ENCODE measurements around the gene ADIPOQ. TPM values are rescaled to one million over a fixed set of nuclear protein-coding genes. Genes with fewer than 3 reads are reported as not detected.
"Not testable (repeated sequence)": the region's sequence is repeated elsewhere in the genome, so short reads cannot be mapped to it uniquely, and the experiment has no call there.

Gene ADIPOQ
- polyA plus RNA-seq, 3 donors, result not detected

GRCh38 chr3:186821429-186822387, 20.8 kb upstream of the ADIPOQ start:
- H3K4me3 ChIP-seq (replicated peaks in 1 of 3; ENCODE audit: low read depth in 2 of 3, low read length in 3 of 3), result no peak overlapping the region
- TF ChIP-seq, protein P1, sequence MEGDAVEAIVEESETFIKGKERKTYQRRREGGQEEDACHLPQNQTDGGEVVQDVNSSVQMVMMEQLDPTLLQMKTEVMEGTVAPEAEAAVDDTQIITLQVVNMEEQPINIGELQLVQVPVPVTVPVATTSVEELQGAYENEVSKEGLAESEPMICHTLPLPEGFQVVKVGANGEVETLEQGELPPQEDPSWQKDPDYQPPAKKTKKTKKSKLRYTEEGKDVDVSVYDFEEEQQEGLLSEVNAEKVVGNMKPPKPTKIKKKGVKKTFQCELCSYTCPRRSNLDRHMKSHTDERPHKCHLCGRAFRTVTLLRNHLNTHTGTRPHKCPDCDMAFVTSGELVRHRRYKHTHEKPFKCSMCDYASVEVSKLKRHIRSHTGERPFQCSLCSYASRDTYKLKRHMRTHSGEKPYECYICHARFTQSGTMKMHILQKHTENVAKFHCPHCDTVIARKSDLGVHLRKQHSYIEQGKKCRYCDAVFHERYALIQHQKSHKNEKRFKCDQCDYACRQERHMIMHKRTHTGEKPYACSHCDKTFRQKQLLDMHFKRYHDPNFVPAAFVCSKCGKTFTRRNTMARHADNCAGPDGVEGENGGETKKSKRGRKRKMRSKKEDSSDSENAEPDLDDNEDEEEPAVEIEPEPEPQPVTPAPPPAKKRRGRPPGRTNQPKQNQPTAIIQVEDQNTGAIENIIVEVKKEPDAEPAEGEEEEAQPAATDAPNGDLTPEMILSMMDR (IDR thresholded peaks at IDR 0.05), result peak; percentile 74
- H3K79me2 ChIP-seq (ENCODE audit: insufficient read depth, low read length), result no peaks in the 10 kb centered on the region
- H4K20me1 ChIP-seq (ENCODE audit: insufficient read depth, low read length), result no peaks in the 10 kb centered on the region
- WGBS (ENCODE audit: insufficient coverage), result 100% methylated on average over 3 of the region's 11 CpGs
- peaks cover 0 to 6% (median 4%) of the 10 kb centered on the region in 7 donors for H3K9me3 Mint-ChIP-seq
- peaks cover 11 to 17% of the 10 kb centered on the region in 2 donors for H3K4me1 ChIP-seq (ENCODE audit: control insufficient read depth in 1 of 2, insufficient read depth in 2 of 2, low read length in 2 of 2)
- H3K27me3 ChIP-seq (ENCODE audit: control insufficient read depth in 2 of 2, insufficient read depth in 2 of 2, low read length in 2 of 2), result peaks cover 31 to 36% of the 10 kb centered on the region in 2 donors
- peak overlapping the region in 1 of 2 donors; percentile 39 for H3K4me3 Mint-ChIP-seq
- no peaks in the 10 kb centered on the region for H3K36me3 ChIP-seq (replicated peaks in 1 of 2; ENCODE audit: control insufficient read depth in 1 of 2, insufficient read depth in 2 of 2, low read length in 2 of 2)
- peaks cover 21% of the 10 kb centered on the region for H3K4me1 Mint-ChIP-seq
- DNase-seq, result peak; percentile 30 to 51 (median 43)
- H3K4me2 ChIP-seq (replicated peaks; ENCODE audit: extremely low read depth, low read length, poor library complexity, severe bottlenecking), result no peak overlapping the region
- H3K27me3 Mint-ChIP-seq (ENCODE audit: low read depth in 3 of 3), result peaks cover 37 to 43% (median 41%) of the 10 kb centered on the region in 3 donors
- H3K36me3 Mint-ChIP-seq, result peaks cover 2 to 7% of the 10 kb centered on the region in 2 donors
- no peak overlapping the region for H3K27ac Mint-ChIP-seq
- peaks cover 3 to 18% of the 10 kb centered on the region in 2 donors for H3K9me3 ChIP-seq (replicated peaks in 1 of 2; ENCODE audit: control insufficient read depth in 1 of 2, insufficient read depth in 1 of 2, low read length in 2 of 2)
- H3K9ac ChIP-seq (ENCODE audit: insufficient read depth, low read length, poor library complexity, severe bottlenecking), result no peak overlapping the region
- no peak overlapping the region for H3K27ac ChIP-seq (ENCODE audit: low read depth in 1 of 2, low read length in 2 of 2)
- intact Hi-C loops (cut with micrococcal nuclease), result loop anchor here (2.0 kb wide), 2 partner anchors 205 to 207 kb away; no protein-coding TSS in a partner anchor
- no peak overlapping the region for H2AFZ ChIP-seq (ENCODE audit: insufficient read depth, low read depth, low read length, poor library complexity, severe bottlenecking)

DNA sequence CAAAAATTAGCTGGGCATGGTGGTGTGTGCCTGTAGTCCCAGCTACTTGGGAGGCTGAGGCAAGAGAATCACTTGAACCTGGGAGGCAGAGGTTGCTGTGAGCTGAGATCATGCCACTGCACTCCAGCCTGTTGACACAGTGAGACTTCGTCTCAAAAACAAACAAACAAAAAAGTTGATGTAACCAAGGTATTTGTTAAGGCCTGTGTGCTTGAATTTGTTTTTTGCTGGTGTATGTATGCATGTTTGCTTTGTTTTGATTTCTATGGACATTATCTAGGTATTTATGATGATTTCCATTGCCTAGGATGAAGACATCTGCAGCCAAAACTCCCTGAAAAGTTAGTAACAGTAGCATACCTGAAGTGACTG, 20.1 kb upstream of the ADIPOQ start:
- H4K20me1 ChIP-seq (ENCODE audit: insufficient read depth, low read length); H3K36me3 Mint-ChIP-seq; H3K9ac ChIP-seq (ENCODE audit: insufficient read depth, low read length, poor library complexity, severe bottlenecking); H3K27ac Mint-ChIP-seq; DNase-seq; H3K4me2 ChIP-seq (replicated peaks; ENCODE audit: extremely low read depth, low read length, poor library complexity, severe bottlenecking); H3K9me3 Mint-ChIP-seq; H3K79me2 ChIP-seq (ENCODE audit: insufficient read depth, low read length); H3K4me3 ChIP-seq (replicated peaks in 1 of 3; ENCODE audit: low read depth in 2 of 3, low read length in 3 of 3); intact Hi-C loops (cut with micrococcal nuclease); H2AFZ ChIP-seq (ENCODE audit: insufficient read depth, low read depth, low read length, poor library complexity, severe bottlenecking); H3K27ac ChIP-seq (ENCODE audit: low read depth in 1 of 2, low read length in 2 of 2); H3K36me3 ChIP-seq (replicated peaks in 1 of 2; ENCODE audit: control insufficient read depth in 1 of 2, insufficient read depth in 2 of 2, low read length in 2 of 2): not testable (repeated sequence)
- peak overlapping the region in 1 of 2 donors; percentile 46 for H3K4me3 Mint-ChIP-seq
- WGBS (ENCODE audit: insufficient coverage), result 100% methylated on average over 1 of the region's 1 CpG
- Histone ChIP-seq H3K4me1 (ENCODE audit: control insufficient read depth in 1 of 2, insufficient read depth in 2 of 2, low read length in 2 of 2) (peaks cover 12 to 23% of the 10 kb centered on the region in 2 donors), H3K27me3 (ENCODE audit: control insufficient read depth in 2 of 2, insufficient read depth in 2 of 2, low read length in 2 of 2) (peaks cover 31 to 38% of the 10 kb centered on the region in 2 donors), H3K9me3 (replicated peaks in 1 of 2; ENCODE audit: control insufficient read depth in 1 of 2, insufficient read depth in 1 of 2, low read length in 2 of 2) (peaks cover 3 to 18% of the 10 kb centered on the region in 2 donors)
- peaks cover 41 to 44% (median 42%) of the 10 kb centered on the region in 3 donors for H3K27me3 Mint-ChIP-seq (ENCODE audit: low read depth in 3 of 3)
- peaks cover 22% of the 10 kb centered on the region for H3K4me1 Mint-ChIP-seq
